D341Med (cell line): Measurements from ENCODE around the gene PHRF1.
A peak's percentile ranks its signal among the peaks of the same experiment; 100 is the strongest.

Source experiments
- DNase-seq: peaks from one replicate; pipeline ENCODE4 v3.0.0; 2012; ENCODE audit warnings: low spot score

Gene PHRF1

DNA sequence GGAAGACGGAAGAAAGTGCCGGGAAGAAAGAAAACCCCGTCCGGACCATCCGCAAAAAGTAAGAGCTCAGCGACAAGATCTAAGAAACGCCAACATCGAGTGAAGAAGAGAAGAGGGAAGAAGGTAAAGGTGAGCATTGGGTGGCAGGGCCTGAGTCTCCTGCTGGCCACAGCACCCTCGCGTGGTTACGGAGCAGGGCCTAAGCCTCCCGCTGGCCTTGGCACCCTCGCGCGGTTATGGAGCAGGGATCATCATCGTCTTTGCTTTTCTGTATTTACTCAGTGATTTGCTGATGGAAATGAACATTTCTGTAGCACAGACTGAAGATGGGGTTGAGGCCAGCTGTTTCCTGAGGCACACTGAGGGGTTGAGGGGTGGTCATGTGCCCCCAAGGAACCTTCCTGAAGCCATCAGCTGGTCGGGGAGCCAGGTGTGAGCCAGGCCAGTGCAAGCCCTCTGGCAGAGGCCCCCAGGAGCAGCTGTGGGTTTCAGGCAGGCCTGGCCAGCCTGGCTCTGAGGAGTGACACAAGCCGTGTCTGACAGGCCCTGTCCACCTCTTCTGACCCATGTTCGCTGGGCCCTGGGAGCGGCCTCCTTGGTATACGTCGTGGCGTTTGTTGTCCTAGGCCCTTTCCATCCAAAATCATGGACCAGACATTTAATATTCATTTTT, 25.4 kb downstream of the PHRF1 start:
- DNase-seq: no peak

DNA sequence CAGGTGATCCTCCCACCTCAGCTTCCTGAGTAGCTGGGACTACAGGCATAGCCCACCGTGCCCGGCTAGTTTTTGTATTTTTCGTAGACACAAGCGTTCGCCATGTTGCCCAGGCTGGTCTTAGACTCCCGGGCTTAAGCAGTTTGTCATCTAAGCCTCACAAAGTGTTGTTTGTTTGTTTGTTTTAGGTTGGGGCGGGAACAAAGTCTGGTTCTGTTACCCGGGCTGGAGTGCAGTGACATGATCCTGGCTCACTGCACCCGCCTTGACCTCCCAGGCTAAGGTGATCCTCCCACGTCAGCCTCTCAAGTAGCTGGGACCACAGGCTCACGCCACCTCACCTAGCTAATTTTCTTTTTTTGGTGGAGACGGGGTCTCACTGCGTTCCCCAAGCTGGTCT, 26.9 kb downstream of the PHRF1 start:
- no peak for DNase-seq

- no peak for DNase-seq
Measured at GRCh38 chr11:605286-606129, 29.2 kb downstream of the PHRF1 start.

GRCh38 chr11:606245-606644, 30.0 kb downstream of the PHRF1 start:
- DNase-seq: no peak

- DNase-seq: no peak
Measured at GRCh38 chr11:607020-607780, 30.9 kb downstream of the PHRF1 start.

DNA sequence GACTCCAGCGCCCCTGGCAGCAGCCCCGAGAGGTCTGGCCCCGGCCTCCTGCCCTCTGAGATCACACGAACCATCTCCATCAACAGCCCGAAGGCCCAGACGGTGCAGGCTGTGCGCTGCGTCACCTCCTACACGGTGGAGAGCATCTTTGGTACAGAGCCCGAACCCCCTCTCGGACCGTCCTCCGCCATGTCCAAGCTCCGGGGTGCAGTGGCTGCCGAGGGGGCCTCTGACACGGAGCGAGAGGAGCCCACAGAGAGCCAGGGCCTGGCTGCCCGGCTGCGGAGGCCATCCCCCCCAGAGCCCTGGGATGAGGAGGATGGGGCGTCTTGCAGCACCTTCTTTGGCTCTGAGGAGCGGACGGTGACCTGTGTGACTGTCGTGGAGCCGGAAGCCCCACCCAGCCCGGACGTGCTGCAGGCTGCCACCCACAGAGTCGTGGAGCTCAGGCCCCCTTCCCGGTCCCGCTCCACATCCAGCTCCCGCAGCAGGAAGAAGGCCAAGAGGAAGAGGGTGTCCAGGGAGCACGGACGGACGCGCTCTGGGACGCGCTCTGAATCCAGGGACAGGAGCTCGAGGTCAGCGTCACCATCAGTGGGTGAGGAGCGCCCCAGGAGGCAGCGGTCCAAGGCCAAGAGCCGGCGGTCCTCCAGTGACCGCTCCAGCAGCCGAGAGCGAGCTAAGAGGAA, 31.8 kb downstream of the PHRF1 start:
- DNase-seq: no peak

DNA sequence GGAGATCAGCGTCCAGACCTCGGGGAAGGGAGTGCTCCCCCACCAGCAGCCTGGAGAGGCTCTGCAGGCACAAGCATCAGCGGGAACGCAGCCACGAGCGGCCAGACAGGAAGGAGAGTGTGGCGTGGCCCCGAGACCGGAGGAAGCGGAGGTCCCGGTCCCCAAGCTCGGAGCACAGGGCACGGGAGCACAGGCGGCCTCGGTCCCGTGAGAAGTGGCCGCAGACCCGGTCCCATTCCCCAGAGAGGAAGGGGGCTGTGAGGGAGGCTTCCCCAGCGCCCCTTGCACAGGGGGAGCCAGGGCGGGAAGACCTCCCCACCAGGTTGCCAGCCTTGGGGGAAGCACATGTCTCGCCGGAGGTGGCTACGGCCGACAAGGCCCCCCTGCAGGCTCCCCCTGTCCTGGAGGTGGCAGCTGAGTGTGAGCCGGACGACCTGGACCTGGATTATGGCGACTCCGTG, 32.6 kb downstream of the PHRF1 start:
- DNase-seq: no peak

- no peak for DNase-seq
Measured at GRCh38 chr11:609341-609811, 33.1 kb downstream of the PHRF1 start.

DNA sequence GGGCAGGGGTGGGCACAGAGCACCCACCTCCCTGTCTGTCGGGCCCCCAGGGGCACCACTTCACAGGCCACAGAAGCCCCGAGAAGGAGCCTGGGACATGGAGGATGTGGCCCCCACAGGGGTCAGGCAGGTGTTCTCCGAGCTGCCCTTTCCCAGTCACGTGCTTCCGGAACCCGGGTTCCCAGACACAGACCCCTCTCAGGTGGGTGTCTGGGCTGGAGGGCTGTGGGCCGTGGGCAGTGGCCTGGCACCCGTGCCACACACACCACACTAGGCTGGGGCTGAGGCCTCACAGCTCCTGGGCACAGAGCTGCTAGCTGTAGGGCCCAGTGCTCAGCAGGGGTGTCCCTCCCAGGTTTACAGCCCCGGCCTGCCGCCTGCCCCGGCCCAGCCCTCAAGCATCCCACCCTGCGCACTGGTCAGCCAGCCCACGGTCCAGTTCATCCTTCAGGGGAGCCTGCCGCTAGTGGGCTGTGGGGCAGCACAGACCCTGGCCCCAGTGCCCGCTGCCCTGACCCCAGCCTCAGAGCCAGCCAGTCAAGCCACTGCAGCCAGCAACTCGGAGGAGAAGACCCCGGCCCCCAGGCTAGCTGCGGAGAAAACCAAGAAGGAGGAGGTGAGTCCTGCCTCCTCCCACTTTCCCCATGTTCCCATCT, 34.0 kb downstream of the PHRF1 start:
- no peak for DNase-seq

DNA sequence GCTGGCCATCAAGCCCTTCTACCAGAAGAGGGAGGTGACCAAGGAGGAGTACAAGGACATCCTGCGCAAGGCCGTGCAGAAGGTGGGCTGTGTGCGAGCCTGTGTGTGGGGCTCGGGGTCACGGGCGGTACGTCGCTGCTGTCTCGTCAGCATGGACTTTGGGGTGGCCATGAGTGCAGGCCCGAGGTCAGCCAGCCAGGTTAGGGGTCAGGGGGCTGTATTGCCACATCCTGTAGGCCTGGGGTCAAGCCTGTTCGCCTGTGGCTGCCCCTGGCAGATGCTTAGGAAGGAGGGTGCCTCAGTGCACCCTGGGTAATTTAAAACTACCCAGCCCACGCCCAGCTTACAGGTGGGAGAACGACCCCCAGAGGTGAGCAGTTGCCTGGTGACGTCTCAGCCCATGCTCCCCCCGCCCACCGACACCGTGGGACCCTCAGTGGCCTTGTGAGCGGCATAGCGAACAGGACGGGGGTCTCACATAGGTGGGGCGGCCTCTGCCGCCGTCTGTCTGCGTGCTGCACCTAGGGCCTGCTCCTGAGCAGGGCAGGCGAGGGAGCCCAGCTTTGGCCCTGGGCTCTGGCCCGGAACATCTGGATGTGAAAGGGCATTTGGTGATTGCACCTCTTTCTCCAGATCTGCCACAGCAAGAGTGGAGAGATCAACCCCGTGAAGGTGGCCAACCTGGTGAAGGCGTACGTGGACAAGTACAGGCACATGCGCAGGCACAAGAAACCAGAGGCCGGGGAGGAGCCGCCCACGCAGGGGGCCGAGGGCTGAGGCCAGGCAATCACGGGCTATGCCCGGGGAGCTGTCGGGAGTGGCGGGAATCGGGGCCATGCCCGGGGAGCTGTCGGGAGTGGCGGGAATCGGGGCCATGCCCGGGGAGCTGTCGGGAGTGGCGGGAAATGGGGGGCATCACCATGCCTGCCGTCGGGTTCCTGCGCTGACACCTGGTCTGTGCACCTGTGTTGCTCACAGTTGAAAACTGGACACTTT, 35.0 kb downstream of the PHRF1 start:
- no peak for DNase-seq

DNA sequence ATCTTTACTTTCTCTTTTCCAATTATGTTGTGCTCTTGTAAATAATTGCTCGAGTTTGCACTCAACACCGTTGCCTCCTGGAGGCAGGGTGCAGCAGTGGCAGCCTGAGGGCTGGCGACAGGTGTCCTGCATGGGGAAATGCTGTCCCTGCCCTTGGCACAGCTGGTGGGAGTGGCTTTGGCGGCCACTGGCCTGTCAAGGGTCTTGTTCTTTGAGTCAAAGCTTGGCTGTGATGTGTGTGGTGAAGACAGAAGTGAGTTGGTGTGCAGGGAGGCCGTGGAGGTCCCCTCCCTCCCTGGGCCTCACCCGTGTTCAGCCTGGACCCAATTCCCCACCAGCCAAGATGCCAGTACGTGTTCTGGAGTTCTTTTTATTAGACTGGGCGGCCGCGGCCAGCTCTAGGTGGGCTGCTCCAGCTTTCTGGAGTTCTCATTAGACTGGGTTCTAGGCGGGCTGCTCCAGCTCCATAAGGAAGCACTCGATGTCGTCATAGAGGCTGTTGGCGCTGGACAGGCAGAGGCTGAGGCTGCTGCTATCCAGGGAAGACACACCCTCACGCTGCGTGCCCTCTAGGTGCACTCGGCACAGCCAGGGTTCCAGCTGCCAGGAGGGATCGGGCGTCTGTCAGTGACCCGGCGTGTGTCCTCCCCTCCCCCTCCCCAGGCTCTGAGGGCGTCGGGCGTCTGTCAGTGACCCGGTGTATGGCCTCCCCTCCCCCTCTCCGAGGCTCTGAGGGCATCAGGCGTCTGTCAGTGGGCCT, 36.1 kb downstream of the PHRF1 start:
- DNase-seq: peak; percentile 76

GRCh38 chr11:612961-613300, 36.7 kb downstream of the PHRF1 start:
- DNase-seq: no peak

- DNase-seq: peak; percentile 75
Measured at GRCh38 chr11:613369-613968, 37.2 kb downstream of the PHRF1 start.

DNA sequence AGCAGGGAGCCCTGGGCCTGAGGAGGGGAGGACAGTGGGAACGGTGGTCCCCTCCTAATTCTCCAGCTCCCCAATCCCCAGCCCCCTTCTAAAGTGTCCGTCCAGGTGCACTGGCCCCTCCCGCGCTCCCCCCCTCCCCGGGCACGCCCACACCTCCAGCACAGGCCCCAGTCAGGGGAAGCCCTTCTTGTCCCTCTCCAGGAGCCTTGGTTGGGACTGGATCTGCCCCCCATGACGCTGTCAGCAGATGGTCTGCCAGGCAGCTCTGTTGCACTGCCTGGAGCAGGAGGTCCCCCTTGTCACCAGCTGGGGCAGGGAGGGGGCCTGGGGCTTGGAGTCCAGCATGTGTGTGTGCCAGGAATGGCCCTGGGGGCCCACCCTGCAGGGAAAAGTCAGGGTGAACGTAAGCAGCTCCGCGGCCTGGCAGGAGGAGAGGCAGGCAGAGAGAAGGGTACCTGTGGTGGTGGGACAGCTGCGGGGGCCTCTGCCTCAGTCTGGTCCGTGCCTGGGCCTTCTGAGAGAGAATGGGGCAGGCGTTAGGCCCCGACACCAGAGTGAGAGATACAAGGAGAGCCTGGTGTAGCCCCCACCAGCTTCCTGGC, 37.9 kb downstream of the PHRF1 start:
- DNase-seq: no peak

DNA sequence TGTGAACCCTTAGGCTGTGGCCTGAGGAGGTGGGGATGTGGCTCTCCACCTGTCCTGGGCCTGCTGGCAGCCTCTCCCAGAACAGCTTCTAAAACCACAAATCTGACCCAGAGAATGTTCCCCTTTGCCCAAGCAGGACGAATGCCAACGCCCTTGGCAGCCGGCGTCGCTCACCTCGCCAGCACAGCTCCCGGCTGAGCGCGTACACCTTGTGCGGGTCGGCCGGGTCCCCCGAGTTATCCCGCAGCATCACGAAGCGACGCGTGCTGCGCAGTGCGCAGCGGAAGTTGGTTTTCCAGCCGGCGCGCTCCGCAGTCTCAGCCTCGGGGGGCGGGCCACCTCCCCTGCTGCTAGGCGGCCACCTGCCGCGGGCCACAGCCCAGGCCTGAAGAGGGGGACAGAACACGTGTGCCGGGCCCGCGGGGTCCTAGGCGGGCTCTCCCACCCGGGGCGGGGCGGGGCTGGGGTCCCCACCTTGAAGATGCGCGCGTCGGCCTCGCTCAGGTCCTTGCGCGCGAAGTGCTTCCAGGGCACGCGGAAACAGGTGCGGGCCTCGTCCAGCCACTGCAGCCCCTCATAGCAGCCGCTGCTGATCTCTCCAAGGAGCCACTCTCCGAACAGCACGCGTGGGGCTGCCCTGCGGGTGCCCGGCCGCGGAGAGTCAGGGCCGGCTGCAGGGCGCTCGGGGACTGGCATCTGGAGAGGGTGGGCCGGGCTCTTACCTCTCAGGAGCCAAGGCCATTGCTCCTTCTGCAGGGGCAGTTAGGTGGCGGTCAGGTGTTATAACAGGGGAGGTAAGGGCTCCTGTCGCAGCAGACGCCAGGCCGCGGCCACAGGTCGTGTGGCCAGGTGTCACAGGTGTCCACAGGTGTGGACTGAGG, 38.6 kb downstream of the PHRF1 start:
- no peak for DNase-seq

GRCh38 chr11:615504-616319, 39.4 kb downstream of the PHRF1 start, which contains the start of gene IRF7:
Gene IRF7 (minus strand): TSS chr11:615950. CDS start chr11:615364, 586 bp downstream.
- peak; percentile 92 for DNase-seq
